Measurements from ENCODE around the gene MRPL40. TPM values are rescaled to one million over a fixed set of nuclear protein-coding genes. Genes with fewer than 3 reads are reported as not detected.
A peak's percentile ranks its signal among the peaks of the same experiment; 100 is the strongest.

MRPL40 gene
- total and polyA plus RNA-seq, 12 donors: 22.4 to 132 (median 54.7) TPM

- intact Hi-C loops (cut with DNase I): no loop called here
- no peak overlapping the region for H3K4me3 ChIP-seq
- H3K36me3 ChIP-seq (replicated peaks in 1 of 2): peaks cover 0 to 49% of the 10 kb centered on the region in 2 donors
- H3K9me3 ChIP-seq (replicated peaks in 1 of 3): no peaks in the 10 kb centered on the region
- no peak for TF ChIP-seq CTCF (IDR thresholded peaks at IDR 0.05)
- TF ChIP-seq POLR2A (IDR thresholded peaks at IDR 0.05): no peak
- no peaks in the 10 kb centered on the region for H3K27me3 ChIP-seq
- DNase-seq: peak in 1 of 7 donors; percentile 45
- no peak overlapping the region for H3K27ac ChIP-seq
- WGBS, 4 donors: 94 to 98% (median 96%) methylated on average over 4 to 8 of the region's 8 CpGs
- peaks cover 0 to 5% of the 10 kb centered on the region in 2 donors for H3K4me1 ChIP-seq (replicated peaks in 1 of 2)
Measured at GRCh38 chr22:19405652-19406051, 26.7 kb upstream of the MRPL40 start.

GRCh38 chr22:19406281-19406811 lies 26.0 kb upstream of the MRPL40 start:
- Histone ChIP-seq H3K27ac (no peak overlapping the region), H3K9me3 (replicated peaks in 1 of 3) (no peaks in the 10 kb centered on the region), H3K4me3 (no peak overlapping the region), H3K27me3 (no peaks in the 10 kb centered on the region), H3K4me1 (replicated peaks in 1 of 2) (peaks cover 0 to 5% of the 10 kb centered on the region in 2 donors), H3K36me3 (replicated peaks in 1 of 2) (peaks cover 0 to 52% of the 10 kb centered on the region in 2 donors)
- DNase-seq: peak in 1 of 7 donors; percentile 36
- intact Hi-C loops (cut with DNase I): no loop called here
- 63 to 85% (median 78%) methylated on average over 3 of the region's 3 CpGs for WGBS, 4 donors
- no peak for TF ChIP-seq POLR2A (IDR thresholded peaks at IDR 0.05)
- TF ChIP-seq CTCF (IDR thresholded peaks at IDR 0.05): no peak

- 80 to 93% (median 84%) methylated on average over 4 of the region's 4 CpGs for WGBS, 4 donors
- peaks cover 0 to 52% of the 10 kb centered on the region in 2 donors for H3K36me3 ChIP-seq (replicated peaks in 1 of 2)
- H3K4me3 ChIP-seq: no peak overlapping the region
- TF ChIP-seq CTCF (IDR thresholded peaks at IDR 0.05) (no peak), POLR2A (IDR thresholded peaks at IDR 0.05) (no peak)
- H3K9me3 ChIP-seq (replicated peaks in 1 of 3): no peaks in the 10 kb centered on the region
- no peak for DNase-seq
- intact Hi-C loops (cut with DNase I): no loop called here
- H3K4me1 ChIP-seq (replicated peaks in 1 of 2): peaks cover 0 to 5% of the 10 kb centered on the region in 2 donors
- H3K27me3 ChIP-seq: no peaks in the 10 kb centered on the region
- H3K27ac ChIP-seq: no peak overlapping the region
Measured at GRCh38 chr22:19406846-19407245, 25.5 kb upstream of the MRPL40 start.

DNA sequence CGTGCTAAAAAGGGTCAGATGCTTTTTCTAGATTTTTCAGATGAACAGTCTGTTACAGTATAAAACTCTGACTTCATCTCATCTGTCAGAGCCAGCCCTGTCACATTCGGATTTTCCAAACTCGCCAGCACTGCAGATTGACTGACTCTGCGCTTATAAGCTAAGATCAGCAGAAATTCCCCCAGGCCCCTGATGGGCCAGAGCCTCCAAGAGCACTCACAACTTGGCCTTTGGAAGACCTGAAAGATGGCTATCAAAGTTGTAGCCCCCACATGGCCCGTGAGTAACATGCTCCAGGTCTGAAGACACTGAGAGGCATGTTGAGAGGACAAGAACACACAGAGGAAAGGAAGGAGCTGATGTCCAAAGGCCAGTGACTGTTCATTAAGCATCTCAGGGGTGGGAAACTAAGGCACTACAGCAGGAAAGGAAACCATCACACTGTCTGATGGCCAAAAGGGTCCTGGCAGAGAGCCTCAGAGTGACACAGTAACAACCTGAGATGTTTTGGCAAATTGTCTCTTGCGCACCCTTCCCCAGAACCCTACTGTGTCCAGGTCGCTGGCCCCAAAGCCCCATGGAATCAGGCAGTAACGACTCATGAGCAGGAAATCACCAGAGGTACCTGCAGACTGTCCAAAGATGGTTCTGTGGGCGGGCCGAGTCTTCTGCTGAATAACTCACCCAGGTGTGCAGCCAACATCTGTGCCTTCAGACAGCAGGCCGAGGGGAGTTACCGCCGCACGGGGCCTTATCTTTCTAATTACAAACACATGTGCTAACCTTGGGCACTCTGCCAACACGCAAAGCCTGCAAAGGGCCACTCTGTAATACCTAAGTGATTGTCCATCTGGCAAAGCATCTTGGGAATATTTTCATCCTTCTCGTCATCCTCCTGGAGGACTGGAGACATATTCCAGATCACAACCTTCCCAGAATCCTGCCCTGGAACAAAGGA lies 24.4 kb upstream of the MRPL40 start:
- intact Hi-C loops (cut with DNase I): no loop called here
- Histone ChIP-seq H3K4me3 (no peak overlapping the region), H3K36me3 (replicated peaks in 1 of 2) (peaks cover 0 to 52% of the 10 kb centered on the region in 2 donors), H3K4me1 (replicated peaks in 1 of 2) (peaks cover 5% of the 10 kb centered on the region in 2 donors), H3K9me3 (replicated peaks in 1 of 3) (no peaks in the 10 kb centered on the region), H3K27me3 (no peaks in the 10 kb centered on the region), H3K27ac (no peak overlapping the region)
- peak in 5 of 7 donors; percentile 18 to 82 (median 38) for DNase-seq
- 58 to 76% (median 71%) methylated on average over 14 to 16 of the region's 16 CpGs for WGBS, 4 donors
- TF ChIP-seq POLR2A (IDR thresholded peaks at IDR 0.05) (no peak), CTCF (IDR thresholded peaks at IDR 0.05) (no peak)
